ENCODE measurements around the gene TBC1D2. TPM values are rescaled to one million over a fixed set of nuclear protein-coding genes. Genes with fewer than 3 reads are reported as not detected.

Gene TBC1D2
- total and polyA plus RNA-seq, 2 of the 13 experiments (the other 11 are each of a cell fraction or from before 2014, with no cell fraction given) = 2.0 to 2.8 TPM

- DNase-seq (ENCODE audit: low spot score) = peak; percentile 77
- WGBS (ENCODE audit: low lambda C conversion rate) = 23% methylated on average over 7 of the region's 10 CpGs
- ChIA-PET POLR2A (interaction anchor here (0.6 to 5.2 kb wide), 17 partner anchors 9 to 245 kb away, joined by 3 to 71 read pairs (median 5); partner anchors contain the start of genes CORO2A, NANS, TBC1D2 and TRIM14), CTCF (ENCODE audit: low intra/inter-chr PET ratio, low total read pairs) (no interaction called here)
- peaks cover 0 to 1% of the 10 kb centered on the region in 2 experiments; a peak in 1 of 5 replicates for H3K36me3 ChIP-seq (replicated peaks in 1 of 2; ENCODE audit: control insufficient read depth in 1 of 2, insufficient read depth in 2 of 2, low read length in 2 of 2)
- ATAC-seq = peak; percentile 85
- H2AFZ ChIP-seq (ENCODE audit: low read length) = no peak overlapping the region
- no peaks in the 10 kb centered on the region for H3K79me2 ChIP-seq (ENCODE audit: insufficient read depth, low read length)
- H4K20me1 ChIP-seq (ENCODE audit: insufficient read depth, low read length) = no peaks in the 10 kb centered on the region
- H3K9me3 ChIP-seq (ENCODE audit: low read length) = no peaks in the 10 kb centered on the region
- H3K27ac ChIP-seq (ENCODE audit: extremely low read length, insufficient read depth, low read length) = peak overlapping the region; percentile 92
- no peak for FAIRE-seq
- TSS peak; percentile 83 for BruUV-seq (replicated peaks)
- in situ Hi-C loops (cut with HindIII; ENCODE audit: extremely low pct_ligation_motif_present, low pct_unique_long_range_greater_than_20kb) (no loop called here), intact Hi-C loops (cut with micrococcal nuclease; ENCODE audit: unreplicated experiment) (no loop called here)
- H3K4me1 ChIP-seq (ENCODE audit: insufficient read depth, low read length) = peaks cover 76% of the 10 kb centered on the region
- H3K4me3 ChIP-seq (replicated peaks in 1 of 3; ENCODE audit: insufficient read depth in 1 of 3, low read depth in 2 of 3, low read length in 3 of 3) = peak overlapping the region; percentile 9 to 42 (median 41); a peak in 5 of 6 replicates
- peak overlapping the region; percentile 76 for H3K4me2 ChIP-seq (ENCODE audit: low read depth, low read length)
- peak overlapping the region; percentile 68 for H3K9ac ChIP-seq (ENCODE audit: insufficient read depth, low read depth, low read length)
- no peaks in the 10 kb centered on the region for H3K27me3 ChIP-seq (ENCODE audit: control insufficient read depth in 1 of 2, insufficient read depth in 2 of 2, low read length in 2 of 2)
- TF ChIP-seq PREB (CRISPR knock-in tag; IDR thresholded peaks at IDR 0.05) (no peak), YEATS2 (CRISPR knock-in tag; IDR thresholded peaks at IDR 0.05; ENCODE audit: borderline replicate concordance) (no peak), EED (CRISPR knock-in tag; IDR thresholded peaks at IDR 0.05) (no peak), ZBTB4 (CRISPR knock-in tag; IDR thresholded peaks at IDR 0.05; ENCODE audit: borderline replicate concordance) (no peak), SRSF9 (IDR thresholded peaks at IDR 0.05; ENCODE audit: borderline replicate concordance, insufficient read depth, low read depth, low read length, poor library complexity, severe bottlenecking) (no peak), REST (IDR thresholded peaks at IDR 0.05; ENCODE audit: borderline replicate concordance in 1 of 2, low read depth in 1 of 2, low read length in 2 of 2) (no peak), ZNF207 (IDR thresholded peaks at IDR 0.05; ENCODE audit: borderline replicate concordance) (no peak), ZNF564 (CRISPR knock-in tag; IDR thresholded peaks at IDR 0.05) (no peak), ZKSCAN1 (IDR thresholded peaks at IDR 0.05; ENCODE audit: low read length) (no peak), ATF1 (CRISPR knock-in tag; IDR thresholded peaks at IDR 0.05) (no peak), ETV5 (CRISPR knock-in tag; IDR thresholded peaks at IDR 0.05; ENCODE audit: borderline replicate concordance) (no peak), ZNF501 (CRISPR knock-in tag; IDR thresholded peaks at IDR 0.05) (no peak), HCFC1 (IDR thresholded peaks at IDR 0.05; ENCODE audit: low read depth, low read length) (no peak), NR2C2 (CRISPR knock-in tag; IDR thresholded peaks at IDR 0.05; ENCODE audit: borderline replicate concordance) (peak; percentile 56; the same call in 1 of the 2 replicates), ZNF709 (CRISPR knock-in tag; IDR thresholded peaks at IDR 0.05) (no peak)
Measured at GRCh38 chr9:98228392-98229089, 26.9 kb downstream of the TBC1D2 start.

Data from HepG2 (cell line).